Activated T-helper 1 cell treated with Interleukin-2 at 50 U/mL for 16 hours (primary cell): ENCODE data around the gene CTNNBIP1.

ENCODE experiments used
- DNase-seq: peaks from one replicate; pipeline ENCODE4 v3.0.0-alpha.2; 2020; ENCODE audit warnings: low read depth

The CTNNBIP1 gene

GRCh38 chr1:9904596-9904995 is 5.5 kb downstream of the CTNNBIP1 start:
- DNase-seq, result no peak

GRCh38 chr1:9903801-9904527 is 6.1 kb downstream of the CTNNBIP1 start:
- DNase-seq, result no peak

- no peak for DNase-seq
Observed at GRCh38 chr1:9902060-9902452, 8.0 kb downstream of the CTNNBIP1 start.

GRCh38 chr1:9901148-9902059 is 8.7 kb downstream of the CTNNBIP1 start:
- DNase-seq, result no peak

- DNase-seq, result no peak
Observed at GRCh38 chr1:9900142-9901043, 9.7 kb downstream of the CTNNBIP1 start.

- no peak for DNase-seq
Observed at GRCh38 chr1:9894115-9894514, 16.0 kb downstream of the CTNNBIP1 start.

GRCh38 chr1:9892563-9893528 is 17.2 kb downstream of the CTNNBIP1 start:
- no peak for DNase-seq

- no peak for DNase-seq
Observed at GRCh38 chr1:9891207-9891606, 18.9 kb downstream of the CTNNBIP1 start.

GRCh38 chr1:9890224-9890731 is 19.8 kb downstream of the CTNNBIP1 start:
- DNase-seq, result no peak

GRCh38 chr1:9889411-9889810 is 20.7 kb downstream of the CTNNBIP1 start:
- DNase-seq, result no peak

- DNase-seq, result no peak
Observed at GRCh38 chr1:9888886-9889285, 21.2 kb downstream of the CTNNBIP1 start.

GRCh38 chr1:9887070-9887469 is 23.0 kb downstream of the CTNNBIP1 start:
- no peak for DNase-seq

- DNase-seq, result no peak
Observed at GRCh38 chr1:9886092-9886742, 23.9 kb downstream of the CTNNBIP1 start.

GRCh38 chr1:9884805-9885204 is 25.3 kb downstream of the CTNNBIP1 start:
- no peak for DNase-seq

GRCh38 chr1:9883585-9884449 is 26.3 kb downstream of the CTNNBIP1 start:
- no peak for DNase-seq

GRCh38 chr1:9882945-9883303 is 27.1 kb downstream of the CTNNBIP1 start:
- DNase-seq, result no peak

- no peak for DNase-seq
Observed at GRCh38 chr1:9882296-9882944, 27.6 kb downstream of the CTNNBIP1 start.

GRCh38 chr1:9881838-9882249 is 28.2 kb downstream of the CTNNBIP1 start:
- DNase-seq, result no peak

- no peak for DNase-seq
Observed at GRCh38 chr1:9878404-9878803, 31.7 kb downstream of the CTNNBIP1 start.
